ES-I3 (cell line): ENCODE data around the gene FAM53A.
"Not testable (repeated sequence)": the region's sequence is repeated elsewhere in the genome, so short reads cannot be mapped to it uniquely, and the experiment has no call there.

Experiments used
- H3K36me3 ChIP-seq: 2 replicates; pipeline ENCODE4 v1.6.1; 2013; ENCODE audit warnings: mild to moderate bottlenecking, low read length, control low read depth, moderate library complexity; ENCODE audit not compliant: insufficient read depth
- H3K4me1 ChIP-seq: 2 replicates; pipeline ENCODE4 v1.6.1; 2013; ENCODE audit warnings: mild to moderate bottlenecking, control low read depth, low read length; ENCODE audit not compliant: insufficient read depth
- H3K9ac ChIP-seq: 2 replicates; pipeline ENCODE4 v1.6.1; 2013; ENCODE audit warnings: low read depth, mild to moderate bottlenecking, low read length, moderate library complexity
- H3K9me3 ChIP-seq: 2 replicates; pipeline ENCODE4 v1.6.1; 2013; ENCODE audit warnings: mild to moderate bottlenecking, low read length, moderate library complexity; ENCODE audit not compliant: control insufficient read depth, insufficient read depth

FAM53A gene

GRCh38 chr4:1651609-1652008 is 32.5 kb downstream of the FAM53A start:
- Histone ChIP-seq H3K9ac (no peak overlapping the region), H3K4me1 (no peaks in the 10 kb centered on the region), H3K9me3 (no peaks in the 10 kb centered on the region), H3K36me3 (no peaks in the 10 kb centered on the region)

- H3K9me3 ChIP-seq: no peaks in the 10 kb centered on the region
- H3K36me3 ChIP-seq: no peaks in the 10 kb centered on the region
- no peak overlapping the region for H3K9ac ChIP-seq
- peaks cover 4% of the 10 kb centered on the region; the same call in 1 of the 2 replicates for H3K4me1 ChIP-seq
Observed at GRCh38 chr4:1648962-1649361, 35.2 kb downstream of the FAM53A start.

- H3K36me3 ChIP-seq: no peaks in the 10 kb centered on the region
- no peaks in the 10 kb centered on the region for H3K9me3 ChIP-seq
- H3K9ac ChIP-seq: no peak overlapping the region
- H3K4me1 ChIP-seq: peaks cover 4% of the 10 kb centered on the region; the same call in 1 of the 2 replicates
Observed at GRCh38 chr4:1647432-1647831, 36.7 kb downstream of the FAM53A start.

GRCh38 chr4:1646690-1647089 is 37.4 kb downstream of the FAM53A start:
- Histone ChIP-seq H3K36me3 (no peaks in the 10 kb centered on the region), H3K4me1 (peaks cover 4% of the 10 kb centered on the region; the same call in 1 of the 2 replicates), H3K9me3 (no peaks in the 10 kb centered on the region), H3K9ac (no peak overlapping the region)

GRCh38 chr4:1644891-1645657 is 39.0 kb downstream of the FAM53A start:
- no peaks in the 10 kb centered on the region for H3K36me3 ChIP-seq
- H3K4me1 ChIP-seq: peaks cover 4% of the 10 kb centered on the region; the same call in 1 of the 2 replicates
- no peak overlapping the region for H3K9ac ChIP-seq
- H3K9me3 ChIP-seq: no peaks in the 10 kb centered on the region

- H3K9ac ChIP-seq: no peak overlapping the region
Observed at GRCh38 chr4:1643971-1644735, 40.0 kb downstream of the FAM53A start.

GRCh38 chr4:1642196-1642951 is 41.7 kb downstream of the FAM53A start:
- H3K4me1 ChIP-seq: peaks cover 4% of the 10 kb centered on the region; the same call in 1 of the 2 replicates
- no peaks in the 10 kb centered on the region for H3K9me3 ChIP-seq
- H3K9ac ChIP-seq: no peak overlapping the region
- H3K36me3 ChIP-seq: no peaks in the 10 kb centered on the region

More at GRCh38 chr4:1643971-1644735, 40.0 kb downstream of the FAM53A start:
- Histone ChIP-seq H3K9me3 (no peaks in the 10 kb centered on the region), H3K4me1 (peaks cover 4% of the 10 kb centered on the region; the same call in 1 of the 2 replicates), H3K36me3 (no peaks in the 10 kb centered on the region)

GRCh38 chr4:1641671-1642070 is 42.4 kb downstream of the FAM53A start:
- no peaks in the 10 kb centered on the region for H3K36me3 ChIP-seq
- no peaks in the 10 kb centered on the region for H3K9me3 ChIP-seq
- no peak overlapping the region for H3K9ac ChIP-seq
- peaks cover 4% of the 10 kb centered on the region; the same call in 1 of the 2 replicates for H3K4me1 ChIP-seq

- not testable (repeated sequence) for H3K9me3 ChIP-seq, H3K9ac ChIP-seq, H3K36me3 ChIP-seq, H3K4me1 ChIP-seq
Observed at GRCh38 chr4:1640716-1641503, 43.2 kb downstream of the FAM53A start.

GRCh38 chr4:1640190-1640589 is 43.9 kb downstream of the FAM53A start:
- Histone ChIP-seq H3K9me3 (no peaks in the 10 kb centered on the region), H3K36me3 (no peaks in the 10 kb centered on the region), H3K9ac (no peak overlapping the region), H3K4me1 (peaks cover 4% of the 10 kb centered on the region; the same call in 1 of the 2 replicates)

- Histone ChIP-seq H3K36me3 (no peaks in the 10 kb centered on the region), H3K4me1 (no peaks in the 10 kb centered on the region), H3K9me3 (no peaks in the 10 kb centered on the region), H3K9ac (no peak overlapping the region)
Observed at GRCh38 chr4:1639299-1639868, 44.7 kb downstream of the FAM53A start.

GRCh38 chr4:1638873-1639272 is 45.2 kb downstream of the FAM53A start:
- Histone ChIP-seq H3K4me1 (no peaks in the 10 kb centered on the region), H3K9me3 (no peaks in the 10 kb centered on the region), H3K9ac (no peak overlapping the region), H3K36me3 (no peaks in the 10 kb centered on the region)

GRCh38 chr4:1638272-1638598 is 45.9 kb downstream of the FAM53A start:
- H3K36me3 ChIP-seq: no peaks in the 10 kb centered on the region
- H3K9ac ChIP-seq: no peak overlapping the region
- H3K4me1 ChIP-seq: no peaks in the 10 kb centered on the region
- H3K9me3 ChIP-seq: no peaks in the 10 kb centered on the region
